RWPE2 (cell line): ENCODE data around the gene COPA.

Experiments used
- ATAC-seq: fragments of 200-7000 bp; cut with Tn5 transposase; 3 replicates; pipeline ENCODE4 v1.9.1; 2021; ENCODE audit warnings: low read depth
- DNase-seq: peaks from one replicate; pipeline ENCODE4 v3.0.0-alpha.2; 2020; ENCODE audit warnings: low spot score
- H3K27ac ChIP-seq: fragments of 450-650 bp; 2 replicates; pipeline ENCODE4 v1.5.1; 2017; ENCODE audit warnings: mild to moderate bottlenecking; ENCODE audit not compliant: poor library complexity, severe bottlenecking
- H3K27me3 ChIP-seq: fragments of 250-450 bp; sonication (Bioruptor Pico); 2 replicates; pipeline ENCODE4 v1.5.1; 2021; ENCODE audit warnings: mild to moderate bottlenecking, moderate library complexity; ENCODE audit not compliant: insufficient read depth, poor library complexity, severe bottlenecking
- H3K36me3 ChIP-seq: fragments of 250-450 bp; sonication (Bioruptor Pico); 2 replicates; pipeline ENCODE4 v1.5.1; 2020; ENCODE audit warnings: low read depth, mild to moderate bottlenecking, moderate library complexity
- H3K4me1 ChIP-seq: fragments of 250-450 bp; sonication (Bioruptor Pico); 2 replicates; pipeline ENCODE4 v1.5.1; 2021; ENCODE audit warnings: mild to moderate bottlenecking, moderate library complexity; ENCODE audit not compliant: insufficient read depth, poor library complexity, severe bottlenecking
- H3K4me3 ChIP-seq: fragments of 250-450 bp; sonication (Bioruptor Pico); 2 replicates; pipeline ENCODE4 v1.5.1; 2021; ENCODE audit warnings: mild to moderate bottlenecking, moderate library complexity; ENCODE audit not compliant: severe bottlenecking
- H3K9me3 ChIP-seq: fragments of 250-450 bp; sonication (Bioruptor Pico); 2 replicates; pipeline ENCODE4 v1.5.1; 2021; ENCODE audit warnings: mild to moderate bottlenecking, moderate library complexity; ENCODE audit not compliant: severe bottlenecking
- CTCF ChIP-seq: fragments of 450-650 bp; IDR thresholded peaks from one replicate; pipeline ENCODE4 v1.5.1; 2017; ENCODE audit warnings: mild to moderate bottlenecking, moderate library complexity; ENCODE audit not compliant: poor library complexity, severe bottlenecking

The COPA gene

GRCh38 chr1:160251011-160251410 lies 92.0 kb downstream of the COPA start:
- Histone ChIP-seq H3K4me1 (no peaks in the 10 kb centered on the region), H3K36me3 (peaks cover 35% of the 10 kb centered on the region), H3K4me3 (no peak overlapping the region), H3K27me3 (no peaks in the 10 kb centered on the region), H3K9me3 (no peaks in the 10 kb centered on the region), H3K27ac (no peak overlapping the region)
- DNase-seq (no peak), ATAC-seq (no peak)
- no peak for TF ChIP-seq CTCF

GRCh38 chr1:160247053-160247452 lies 96.0 kb downstream of the COPA start:
- Histone ChIP-seq H3K4me3 (no peak overlapping the region), H3K9me3 (no peaks in the 10 kb centered on the region), H3K27me3 (no peaks in the 10 kb centered on the region), H3K27ac (no peak overlapping the region), H3K36me3 (peaks cover 29% of the 10 kb centered on the region), H3K4me1 (no peaks in the 10 kb centered on the region)
- DNase-seq (no peak), ATAC-seq (no peak)
- no peak for TF ChIP-seq CTCF

GRCh38 chr1:160245434-160245833 lies 97.6 kb downstream of the COPA start:
- Histone ChIP-seq H3K27me3 (no peaks in the 10 kb centered on the region), H3K9me3 (no peaks in the 10 kb centered on the region), H3K4me1 (no peaks in the 10 kb centered on the region), H3K4me3 (no peak overlapping the region), H3K36me3 (peaks cover 30% of the 10 kb centered on the region), H3K27ac (no peak overlapping the region)
- ATAC-seq (no peak), DNase-seq (no peak)
- TF ChIP-seq CTCF: no peak

- no peaks in the 10 kb centered on the region for H3K9me3 ChIP-seq
- DNase-seq: no peak
- TF ChIP-seq CTCF: no peak
- H3K27ac ChIP-seq: no peak overlapping the region
- H3K4me1 ChIP-seq: no peaks in the 10 kb centered on the region
- ATAC-seq: no peak
- no peak overlapping the region for H3K4me3 ChIP-seq
- H3K27me3 ChIP-seq: no peaks in the 10 kb centered on the region
- peaks cover 42% of the 10 kb centered on the region for H3K36me3 ChIP-seq
Observed at GRCh38 chr1:160244209-160244608, 98.8 kb downstream of the COPA start.

GRCh38 chr1:160243767-160244166 lies 99.3 kb downstream of the COPA start:
- no peak overlapping the region for H3K27ac ChIP-seq
- H3K27me3 ChIP-seq: no peaks in the 10 kb centered on the region
- no peaks in the 10 kb centered on the region for H3K9me3 ChIP-seq
- peaks cover 46% of the 10 kb centered on the region for H3K36me3 ChIP-seq
- no peak for ATAC-seq
- DNase-seq: no peak
- no peak overlapping the region for H3K4me3 ChIP-seq
- no peaks in the 10 kb centered on the region for H3K4me1 ChIP-seq
- no peak for TF ChIP-seq CTCF
